ENCODE data around the gene TTLL11.

Gene TTLL11

DNA sequence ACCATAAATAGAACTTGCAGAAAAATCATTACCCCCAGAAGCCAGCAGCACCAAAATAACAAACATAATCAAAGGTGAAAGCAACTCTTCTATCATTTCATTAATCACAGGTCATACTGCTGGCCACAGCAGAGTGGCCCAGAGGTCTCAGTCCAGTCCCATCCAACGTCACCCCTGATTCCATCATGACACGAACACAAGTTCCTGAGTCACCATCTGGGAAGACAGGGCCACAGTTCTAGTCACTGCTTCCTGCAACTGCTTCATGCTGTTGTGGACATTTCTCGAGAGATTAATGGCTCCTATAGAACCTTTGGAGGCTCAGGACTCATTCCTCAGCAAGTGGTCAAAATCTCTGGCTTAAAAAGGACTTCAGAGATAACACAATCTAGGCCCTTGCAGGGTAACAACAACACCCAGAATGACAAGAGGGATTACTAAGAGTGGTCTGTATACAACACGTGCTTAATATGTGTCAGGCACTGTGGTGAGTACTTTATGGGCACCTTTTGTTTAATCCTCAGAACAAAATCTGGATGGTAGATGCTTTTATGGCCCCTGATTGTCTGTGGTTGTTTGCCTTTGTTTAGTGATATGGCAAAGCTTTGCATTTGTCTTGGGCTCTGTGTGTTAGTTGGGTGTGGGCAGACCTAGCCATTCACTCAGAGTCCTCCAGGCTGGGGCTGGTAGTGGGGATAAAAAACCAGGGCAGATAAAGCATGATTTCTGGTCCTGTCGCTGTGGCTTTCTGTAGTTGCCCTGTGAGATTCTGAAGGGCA is 257.3 kb downstream of the TTLL11 start:
- no peak for DNase-seq (ENCODE audit: low read depth in 3 of 3)

DNA sequence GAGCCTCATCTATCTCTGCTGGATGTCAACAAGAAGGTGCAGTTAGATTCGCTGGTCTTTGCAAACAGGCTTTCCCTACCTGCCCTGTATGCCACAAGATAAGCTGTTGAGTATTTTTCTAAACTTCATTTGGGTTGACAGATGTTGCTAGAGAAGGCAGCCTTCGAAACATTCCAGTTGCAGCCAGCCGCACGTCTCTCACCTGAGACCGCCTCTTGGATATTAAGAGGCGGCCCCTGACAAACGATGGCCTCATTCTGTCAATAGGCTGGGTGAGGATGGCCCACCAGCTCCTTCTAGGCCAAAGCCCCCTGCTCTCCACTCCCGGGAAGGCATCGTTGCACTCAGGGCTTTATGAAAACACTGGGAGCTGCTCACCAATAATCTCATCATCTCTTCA is 260.0 kb downstream of the TTLL11 start:
- DNase-seq (ENCODE audit: low read depth in 3 of 3) = no peak

DNA sequence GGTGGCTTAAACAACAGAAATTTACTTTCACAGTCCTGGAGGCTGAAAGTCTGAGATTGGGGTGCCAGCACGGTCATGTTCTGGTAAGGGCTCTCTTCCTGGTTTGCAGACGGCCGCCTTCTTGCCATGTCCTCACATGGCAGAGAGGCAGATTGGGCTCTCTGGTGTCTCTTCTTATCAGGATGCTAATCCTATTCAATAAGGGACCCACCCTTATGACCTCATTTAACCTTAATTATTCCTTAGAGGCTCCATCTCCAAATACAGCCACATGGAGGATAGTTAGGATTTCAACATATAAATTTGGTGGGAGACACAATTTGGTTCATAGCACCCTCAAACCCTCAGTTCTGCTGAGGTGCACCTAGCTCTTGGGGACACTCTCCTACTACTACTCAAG is 261.2 kb downstream of the TTLL11 start:
- no peak for DNase-seq (ENCODE audit: low read depth in 3 of 3)

- no peak for DNase-seq (ENCODE audit: low read depth in 3 of 3)
Observed at GRCh38 chr9:121830441-121831140, 262.5 kb downstream of the TTLL11 start.

GRCh38 chr9:121827251-121827967 is 265.7 kb downstream of the TTLL11 start:
- DNase-seq (ENCODE audit: low read depth in 3 of 3) = no peak

DNA sequence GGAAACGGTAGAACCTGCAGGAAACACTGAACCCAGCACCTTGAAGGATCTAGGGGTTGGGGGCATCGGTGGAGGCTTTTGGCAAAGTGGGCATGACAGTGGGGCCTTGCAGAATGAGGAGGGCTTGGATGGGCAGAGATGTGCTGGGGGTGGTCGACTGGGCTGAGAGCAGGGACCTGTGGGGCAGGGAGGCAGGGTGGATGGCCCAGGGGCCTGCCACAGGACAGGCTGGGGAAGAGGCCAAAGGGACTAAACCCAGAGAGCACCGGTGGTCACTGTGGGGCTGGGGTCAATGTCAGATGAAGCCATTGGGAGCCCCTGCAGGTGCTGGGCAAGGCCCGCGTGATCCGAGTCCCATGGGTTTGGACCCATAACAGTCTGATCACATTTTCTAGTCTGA is 266.4 kb downstream of the TTLL11 start:
- DNase-seq (ENCODE audit: low read depth in 3 of 3) = no peak

DNA sequence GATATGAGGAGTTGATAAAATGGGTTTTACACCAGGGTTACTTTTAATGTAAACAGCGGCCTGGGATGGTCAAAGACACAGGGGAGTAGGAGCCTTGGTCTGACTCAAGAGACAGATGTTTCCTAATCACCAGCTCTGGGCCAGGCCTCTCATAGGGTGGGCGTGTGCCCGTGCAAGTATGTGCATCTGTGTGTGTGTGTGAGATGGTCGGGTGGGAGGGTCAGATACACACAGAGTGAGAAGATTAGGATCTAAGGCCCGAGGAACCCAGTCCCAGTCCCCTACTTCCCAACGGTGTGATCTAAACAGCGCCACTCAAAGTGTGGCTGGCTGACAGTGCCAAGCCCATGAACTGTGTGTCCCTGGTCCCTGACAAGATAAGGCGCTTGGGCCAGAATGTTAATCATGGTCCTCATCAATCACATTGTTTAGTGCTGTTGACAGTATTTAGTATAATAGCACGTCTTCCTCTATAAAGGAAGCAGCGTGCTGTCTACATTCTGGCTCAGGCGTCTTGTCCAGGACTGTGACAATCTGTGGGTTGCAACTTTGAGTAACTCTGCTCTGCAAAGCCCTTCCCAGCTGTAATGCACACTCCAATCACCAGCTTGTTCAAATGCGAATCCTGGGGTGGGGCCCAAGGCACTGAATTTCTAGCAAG is 267.9 kb downstream of the TTLL11 start:
- no peak for DNase-seq (ENCODE audit: low read depth in 3 of 3)

GRCh38 chr9:121824651-121825030 is 268.5 kb downstream of the TTLL11 start:
- DNase-seq (ENCODE audit: low read depth in 3 of 3) = no peak

DNA sequence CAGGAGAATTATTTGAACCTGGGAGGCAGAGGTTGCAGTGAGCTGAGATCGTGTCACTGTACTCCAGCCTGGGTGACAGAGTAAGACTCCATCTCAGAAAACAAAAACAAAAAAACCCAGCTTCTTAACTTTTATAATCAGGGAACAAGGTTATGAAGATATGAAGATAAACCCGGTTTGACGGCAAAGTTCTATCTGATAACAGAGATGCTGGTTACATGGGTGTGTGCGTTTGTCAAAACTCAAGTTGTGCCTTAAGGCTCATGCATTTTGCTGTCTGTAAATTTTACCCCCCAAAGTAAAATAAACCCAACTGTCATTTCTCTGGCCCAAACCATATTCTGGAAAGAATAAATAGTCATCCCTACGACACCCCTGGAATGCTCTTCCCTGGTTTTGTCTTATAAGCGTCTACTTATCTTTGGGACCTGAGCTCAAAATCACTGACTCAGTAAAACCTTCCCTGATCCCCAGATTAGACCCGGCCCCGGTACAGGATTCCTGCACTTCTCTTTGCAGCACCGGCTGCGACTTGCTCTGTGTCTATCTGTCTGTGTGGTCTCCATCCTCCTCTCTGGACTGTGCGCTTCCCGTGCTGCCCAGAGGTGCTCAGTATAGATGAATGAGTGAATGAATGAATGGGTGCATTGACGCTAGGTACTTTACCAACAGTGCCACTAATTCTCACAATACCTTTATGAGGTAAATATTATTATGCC is 269.5 kb downstream of the TTLL11 start:
- no peak for DNase-seq (ENCODE audit: low read depth in 3 of 3)

DNA sequence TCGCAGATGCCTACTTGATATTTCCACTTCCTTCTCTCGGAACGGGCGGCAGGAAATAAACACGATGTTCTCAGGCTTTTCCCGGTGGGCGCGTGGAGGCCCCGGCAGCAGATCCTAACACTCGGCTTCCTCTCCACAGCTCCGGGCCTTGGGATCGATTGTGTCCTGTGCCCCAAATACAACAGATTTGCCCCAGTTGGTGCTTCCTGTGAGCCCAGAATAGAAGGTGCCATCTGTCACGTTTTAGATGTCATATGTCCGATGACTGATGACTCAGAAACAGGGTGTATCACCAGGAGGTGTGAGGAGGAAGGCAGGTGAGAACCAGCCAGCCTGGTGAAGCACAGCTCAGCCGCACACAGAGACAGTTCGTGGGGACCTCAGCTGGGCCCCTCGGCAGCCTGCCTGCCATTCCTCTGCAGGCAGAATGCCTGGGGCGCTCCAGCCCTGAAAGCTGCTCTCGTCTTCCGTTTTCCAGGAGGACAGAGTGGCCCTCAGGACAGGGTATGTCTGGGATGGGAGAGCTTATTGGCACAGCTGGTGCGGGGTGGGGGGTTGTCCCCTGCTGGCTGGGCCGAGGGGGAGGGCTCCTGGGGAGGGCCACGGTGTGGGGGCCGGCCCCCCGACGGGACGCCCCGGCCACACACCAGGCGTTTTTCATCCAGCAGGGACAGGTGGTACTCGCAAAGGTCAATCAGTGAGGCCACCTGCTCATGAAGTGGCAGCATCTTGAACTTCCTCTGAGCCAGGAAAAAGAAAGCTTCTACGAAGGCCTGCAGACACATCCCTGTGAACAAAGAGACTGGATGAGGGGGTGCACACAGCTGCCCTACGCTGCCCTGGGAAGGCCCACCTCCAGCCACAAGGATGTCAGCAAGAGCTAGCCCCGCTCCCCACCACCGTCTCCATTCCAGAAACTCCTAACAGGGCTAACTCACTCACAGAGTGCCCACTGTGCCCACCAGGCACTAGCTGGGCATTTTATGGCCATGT is 270.7 kb downstream of the TTLL11 start:
- DNase-seq (ENCODE audit: low read depth in 3 of 3) = no peak

- no peak for DNase-seq (ENCODE audit: low read depth in 3 of 3)
Observed at GRCh38 chr9:121821326-121821725, 271.8 kb downstream of the TTLL11 start.

GRCh38 chr9:121820286-121821005 is 272.7 kb downstream of the TTLL11 start:
- DNase-seq (ENCODE audit: low read depth in 3 of 3) = no peak

GRCh38 chr9:121819428-121820231 is 273.5 kb downstream of the TTLL11 start:
- DNase-seq (ENCODE audit: low read depth in 3 of 3) = no peak

DNA sequence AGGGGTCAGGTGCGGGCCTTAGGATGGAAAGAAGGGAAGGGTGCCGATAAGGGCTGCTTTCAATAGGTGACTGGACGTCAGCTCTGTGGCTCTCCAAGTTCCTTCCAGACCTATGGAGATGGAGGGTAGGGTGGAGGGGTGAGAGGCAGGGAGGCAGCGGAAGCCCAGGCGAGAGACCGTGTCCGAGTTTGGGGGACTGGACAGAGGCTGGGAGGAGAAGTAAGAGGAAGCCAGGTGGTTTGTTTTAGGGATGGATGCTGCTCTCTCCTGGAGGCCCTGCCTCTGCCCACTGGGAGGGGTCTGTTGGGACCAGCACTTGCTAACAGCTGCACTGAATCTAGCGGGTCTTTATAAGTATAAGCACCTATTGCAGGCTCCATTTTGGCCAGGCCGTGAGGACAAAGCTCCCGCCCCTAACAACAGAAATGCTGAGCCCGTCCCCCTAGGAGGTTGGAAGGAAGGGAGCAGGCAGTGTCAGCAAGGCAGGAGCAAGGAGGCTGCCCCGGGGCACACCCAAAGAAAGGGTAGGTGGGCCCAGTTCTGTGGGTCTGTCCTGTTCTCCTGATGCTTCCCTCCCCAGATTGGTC is 274.2 kb downstream of the TTLL11 start:
- DNase-seq (ENCODE audit: low read depth in 3 of 3) = no peak

- no peak for DNase-seq (ENCODE audit: low read depth in 3 of 3)
Observed at GRCh38 chr9:121818016-121818661, 275.0 kb downstream of the TTLL11 start.

DNA sequence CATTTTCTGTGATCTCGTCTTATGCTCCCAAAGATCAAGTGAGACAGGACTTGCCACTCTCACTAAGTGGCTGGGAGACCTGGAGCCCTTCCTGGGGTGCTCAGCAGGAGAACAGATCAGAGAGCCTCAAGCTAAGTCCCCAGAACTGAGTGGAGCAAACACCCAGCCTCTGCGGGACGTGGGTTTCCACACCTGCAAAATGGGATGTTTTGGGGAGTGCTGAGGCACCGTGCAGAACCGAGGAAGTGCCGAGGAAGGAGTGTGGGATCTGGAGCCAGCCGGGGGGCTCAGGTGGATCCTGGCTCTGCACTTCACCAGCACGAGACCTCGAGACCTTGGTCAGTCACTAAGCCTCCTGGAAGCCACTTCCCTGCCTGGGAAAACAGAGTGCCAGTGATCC is 275.6 kb downstream of the TTLL11 start:
- no peak for DNase-seq (ENCODE audit: low read depth in 3 of 3)

DNA sequence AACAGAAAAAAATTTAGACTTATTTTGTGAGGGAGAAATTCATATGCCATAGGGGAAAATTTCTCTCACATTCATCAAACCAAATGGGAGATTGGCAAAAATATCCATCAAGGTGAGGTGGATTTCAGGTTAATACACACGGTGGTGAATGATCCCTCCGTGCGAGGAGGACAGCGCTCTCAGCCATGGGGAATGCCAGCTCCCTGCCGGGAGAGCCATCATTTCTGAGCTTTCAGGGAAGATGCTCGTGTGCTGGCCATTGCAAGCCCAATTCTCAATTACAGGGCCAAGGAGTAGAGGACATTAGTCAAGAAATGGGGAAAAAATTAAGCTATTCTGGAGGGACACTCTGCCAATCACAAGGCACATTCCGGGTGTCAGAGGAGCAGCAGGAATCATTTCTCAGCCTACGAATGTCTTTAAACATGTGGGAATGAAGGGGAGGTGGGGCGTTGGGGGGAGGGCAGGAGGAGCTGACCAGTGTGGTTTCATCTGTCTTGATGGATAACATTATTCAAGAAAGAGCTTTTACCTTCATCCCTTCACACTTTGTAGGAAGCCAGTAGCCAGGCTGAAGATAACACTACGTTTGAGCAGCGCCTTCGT is 276.2 kb downstream of the TTLL11 start:
- no peak for DNase-seq (ENCODE audit: low read depth in 3 of 3)

GRCh38 chr9:121816449-121816817 is 276.7 kb downstream of the TTLL11 start:
- no peak for DNase-seq (ENCODE audit: low read depth in 3 of 3)
